SK-N-SH treated with all-trans-retinoic acid at 6 μM for 48 hours (cell line): ENCODE results near the gene ERBB3.

Source experiments
- ATAC-seq: fragments of 200-7000 bp; cut with Tn5 transposase; 3 replicates; pipeline ENCODE4 v1.9.1; 2020; ENCODE audit warnings: mild to moderate bottlenecking, moderate library complexity
- ARNTL ChIP-seq: fragments of 450-650 bp; formaldehyde crosslinking; IDR thresholded peaks from 2 replicates; pipeline ENCODE4 v1.5.0; 2020; ENCODE audit warnings: low read depth, mild to moderate bottlenecking, moderate library complexity, borderline replicate concordance
- BACH2 ChIP-seq: fragments of 250-450 bp; sonication (Bioruptor Pico); IDR thresholded peaks from 2 replicates; pipeline ENCODE4 v1.9.0; 2021; ENCODE audit warnings: mild to moderate bottlenecking, borderline replicate concordance
- CREB5 ChIP-seq: fragments of 250-450 bp; sonication (Bioruptor Pico); IDR thresholded peaks from 2 replicates; pipeline ENCODE4 v1.5.1; 2020; ENCODE audit warnings: low read depth, mild to moderate bottlenecking, moderate library complexity
- ESRRG ChIP-seq: fragments of 250-450 bp; sonication (Bioruptor Pico); IDR thresholded peaks from 2 replicates; pipeline ENCODE4 v1.6.1; 2021; ENCODE audit warnings: mild to moderate bottlenecking
- GLIS3 ChIP-seq: fragments of 250-450 bp; sonication (Bioruptor Pico); IDR thresholded peaks from 2 replicates; pipeline ENCODE4 v1.5.0; 2020; ENCODE audit warnings: mild to moderate bottlenecking, moderate library complexity
- ISL1 ChIP-seq: fragments of 250-450 bp; sonication (Bioruptor Pico); IDR thresholded peaks from 2 replicates; pipeline ENCODE4 v2.1.2; 2022; ENCODE audit warnings: mild to moderate bottlenecking, moderate library complexity
- OSR1 ChIP-seq: fragments of 250-450 bp; sonication (Bioruptor Pico); IDR thresholded peaks from 2 replicates; pipeline ENCODE4 v1.8.0; 2022; ENCODE audit warnings: moderate library complexity, mild to moderate bottlenecking, inconsistent platforms
- PATZ1 ChIP-seq: fragments of 250-450 bp; sonication (Bioruptor Pico); IDR thresholded peaks from 2 replicates; pipeline ENCODE4 v1.8.0; 2020; ENCODE audit warnings: mild to moderate bottlenecking, moderate library complexity, borderline replicate concordance
- POU6F1 ChIP-seq: fragments of 250-450 bp; sonication (Bioruptor Pico); IDR thresholded peaks from 2 replicates; pipeline ENCODE4 v1.8.0; 2021; ENCODE audit warnings: low read depth, mild to moderate bottlenecking, moderate library complexity, borderline replicate concordance
- PPARA ChIP-seq: fragments of 250-450 bp; sonication (Bioruptor Pico); IDR thresholded peaks from 2 replicates; pipeline ENCODE4 v1.5.0; 2020; ENCODE audit warnings: mild to moderate bottlenecking, borderline replicate concordance
- RARB ChIP-seq: fragments of 250-450 bp; sonication (Bioruptor Pico); IDR thresholded peaks from 2 replicates; pipeline ENCODE4 v1.8.0; 2021; ENCODE audit warnings: mild to moderate bottlenecking, moderate library complexity
- SNAI2 ChIP-seq: fragments of 250-450 bp; sonication (Bioruptor Pico); IDR thresholded peaks from 2 replicates; pipeline ENCODE4 v1.5.0; 2020; ENCODE audit warnings: mild to moderate bottlenecking, moderate library complexity
- TCF4 ChIP-seq: fragments of 250-450 bp; sonication (Bioruptor Pico); IDR thresholded peaks from 2 replicates; pipeline ENCODE4 v1.8.0; 2021; ENCODE audit warnings: mild to moderate bottlenecking, moderate library complexity, borderline replicate concordance
- TOX ChIP-seq: fragments of 250-450 bp; sonication (Bioruptor Pico); IDR thresholded peaks from 2 replicates; pipeline ENCODE4 v1.8.0; 2021; ENCODE audit warnings: mild to moderate bottlenecking, moderate library complexity, borderline replicate concordance
- ZC3H10 ChIP-seq: fragments of 250-450 bp; sonication (Bioruptor Pico); IDR thresholded peaks from 2 replicates; pipeline ENCODE4 v1.5.1; 2021; ENCODE audit warnings: mild to moderate bottlenecking, moderate library complexity
- ZFP3 ChIP-seq: fragments of 250-450 bp; sonication (Bioruptor Pico); IDR thresholded peaks from 2 replicates; pipeline ENCODE4 v1.5.0; 2020; ENCODE audit warnings: mild to moderate bottlenecking, moderate library complexity
- ZFP30 ChIP-seq: fragments of 450-650 bp; formaldehyde crosslinking; IDR thresholded peaks from 2 replicates; pipeline ENCODE4 v1.5.0; 2022; ENCODE audit warnings: mild to moderate bottlenecking, moderate library complexity
- ZNF565 ChIP-seq: fragments of 450-650 bp; formaldehyde crosslinking; conservative IDR thresholded peaks from 2 replicates; pipeline ENCODE4 v1.5.0; 2020; ENCODE audit warnings: low read depth, mild to moderate bottlenecking, moderate library complexity
- ZNF70 ChIP-seq: fragments of 450-650 bp; formaldehyde crosslinking; IDR thresholded peaks from 2 replicates; pipeline ENCODE4 v1.5.0; 2020; ENCODE audit warnings: mild to moderate bottlenecking, moderate library complexity
- ZNF8 ChIP-seq: fragments of 450-650 bp; formaldehyde crosslinking; IDR thresholded peaks from 2 replicates; pipeline ENCODE4 v1.5.0; 2020; ENCODE audit warnings: mild to moderate bottlenecking, moderate library complexity

The ERBB3 gene

GRCh38 chr12:56145217-56145616, 65.3 kb downstream of the ERBB3 start:
- TF ChIP-seq ZC3H10 (CRISPR knock-in tag) (no peak), PPARA (CRISPR knock-in tag) (no peak), ZNF565 (no peak), RARB (CRISPR knock-in tag) (no peak), BACH2 (no peak), ESRRG (CRISPR knock-in tag) (no peak), TOX (CRISPR knock-in tag) (no peak), ISL1 (CRISPR knock-in tag) (no peak), ZFP30 (no peak), SNAI2 (CRISPR knock-in tag) (no peak), POU6F1 (CRISPR knock-in tag) (no peak), TCF4 (CRISPR knock-in tag) (no peak)

GRCh38 chr12:56146492-56147460, 66.8 kb downstream of the ERBB3 start:
- no peak for TF ChIP-seq TOX (CRISPR knock-in tag)
- TF ChIP-seq PATZ1 = no peak
- no peak for TF ChIP-seq ESRRG (CRISPR knock-in tag)
- TF ChIP-seq GLIS3 (CRISPR knock-in tag) = no peak
- no peak for TF ChIP-seq ZFP3 (CRISPR knock-in tag)
- TF ChIP-seq POU6F1 (CRISPR knock-in tag) = no peak
- TF ChIP-seq PPARA (CRISPR knock-in tag) = no peak
- TF ChIP-seq ZNF565 = no peak
- TF ChIP-seq ZNF8 = no peak
- TF ChIP-seq TCF4 (CRISPR knock-in tag) = no peak
- TF ChIP-seq, all 23 proteins: peak for 0
- ATAC-seq = no peak

More at GRCh38 chr12:56145217-56145616, 65.3 kb downstream of the ERBB3 start:
- ATAC-seq = no peak

GRCh38 chr12:56150563-56150962, 70.6 kb downstream of the ERBB3 start:
- no peak for ATAC-seq
- TF ChIP-seq ZNF8 = no peak
- no peak for TF ChIP-seq OSR1
- no peak for TF ChIP-seq CREB5
- no peak for TF ChIP-seq ZFP3 (CRISPR knock-in tag)
- TF ChIP-seq PPARA (CRISPR knock-in tag) = no peak
- no peak for TF ChIP-seq ARNTL (CRISPR knock-in tag)
- no peak for TF ChIP-seq TOX (CRISPR knock-in tag)
- TF ChIP-seq GLIS3 (CRISPR knock-in tag) = no peak
- TF ChIP-seq ZNF70 (CRISPR knock-in tag) = no peak
- TF ChIP-seq SNAI2 (CRISPR knock-in tag) = no peak
- no peak for TF ChIP-seq BACH2
- TF ChIP-seq ZFP30 = no peak
- TF ChIP-seq PATZ1 = no peak
